IMR-90 (cell line): Measurements from ENCODE around the gene ZNHIT6.

Experiments used
- BHLHE40 ChIP-seq: fragments of 150-350 bp; IDR thresholded peaks from 2 replicates; pipeline ENCODE4 v1.6.1; 2016; ENCODE audit warnings: mild to moderate bottlenecking, low read depth, low read length
- CHD1 ChIP-seq: IDR thresholded peaks from 2 replicates; pipeline ENCODE4 v1.6.1; 2012; ENCODE audit warnings: low read depth, low read length, improper control_type of control experiment
- FOS ChIP-seq: fragments of 150-350 bp; IDR thresholded peaks from 2 replicates; pipeline ENCODE4 v1.6.1; 2016; ENCODE audit warnings: low read depth, low read length
- MAZ ChIP-seq: IDR thresholded peaks from 2 replicates; pipeline ENCODE4 v1.6.1; 2012; ENCODE audit warnings: low read depth, mild to moderate bottlenecking, low read length, improper control_type of control experiment, moderate library complexity, borderline replicate concordance
- POLR2A ChIP-seq: IDR thresholded peaks from 2 replicates; pipeline ENCODE4 v1.6.1; 2012; ENCODE audit warnings: mild to moderate bottlenecking, low read depth, low read length
- RCOR1 ChIP-seq: IDR thresholded peaks from 2 replicates; pipeline ENCODE4 v1.6.1; 2012; ENCODE audit warnings: mild to moderate bottlenecking, low read length, improper control_type of control experiment; ENCODE audit not compliant: insufficient replicate concordance
- RFX5 ChIP-seq: IDR thresholded peaks from 2 replicates; pipeline ENCODE4 v1.8.0; 2012; ENCODE audit warnings: low read depth, mild to moderate bottlenecking, low read length, moderate library complexity
- TF ChIP-seq, protein P1 (sequence below): conservative IDR thresholded peaks from 2 replicates; pipeline ENCODE4 v1.5.1; 2012; ENCODE audit warnings: mild to moderate bottlenecking, low read depth, low read length, improper control_type of control experiment
- TF ChIP-seq, protein P2 (sequence below): fragments of 150-350 bp; IDR thresholded peaks from 2 replicates; pipeline ENCODE4 v1.6.1; 2016; ENCODE audit warnings: low read depth, mild to moderate bottlenecking, low read length, moderate library complexity, borderline replicate concordance

DNA sequence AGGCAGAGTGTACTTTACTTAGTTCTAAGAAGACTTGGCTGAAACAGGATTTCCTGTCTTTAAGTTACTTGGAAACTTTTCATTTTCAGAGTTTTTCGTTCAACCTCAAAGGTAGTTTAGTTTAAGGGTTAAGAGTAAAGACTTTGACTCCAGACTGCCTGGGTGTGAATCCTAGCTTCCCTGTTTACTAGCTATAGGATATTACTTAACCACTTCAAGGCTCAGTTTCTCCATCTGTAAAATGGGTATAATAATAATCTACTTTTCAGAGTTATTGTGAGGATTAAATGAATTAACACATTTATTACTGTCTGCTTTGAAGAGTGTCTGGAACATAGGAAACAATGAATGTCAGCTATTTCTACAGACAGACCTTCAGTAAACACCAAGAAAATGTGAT lies 30.0 kb downstream of the ZNHIT6 start:
- TF ChIP-seq, protein P1, sequence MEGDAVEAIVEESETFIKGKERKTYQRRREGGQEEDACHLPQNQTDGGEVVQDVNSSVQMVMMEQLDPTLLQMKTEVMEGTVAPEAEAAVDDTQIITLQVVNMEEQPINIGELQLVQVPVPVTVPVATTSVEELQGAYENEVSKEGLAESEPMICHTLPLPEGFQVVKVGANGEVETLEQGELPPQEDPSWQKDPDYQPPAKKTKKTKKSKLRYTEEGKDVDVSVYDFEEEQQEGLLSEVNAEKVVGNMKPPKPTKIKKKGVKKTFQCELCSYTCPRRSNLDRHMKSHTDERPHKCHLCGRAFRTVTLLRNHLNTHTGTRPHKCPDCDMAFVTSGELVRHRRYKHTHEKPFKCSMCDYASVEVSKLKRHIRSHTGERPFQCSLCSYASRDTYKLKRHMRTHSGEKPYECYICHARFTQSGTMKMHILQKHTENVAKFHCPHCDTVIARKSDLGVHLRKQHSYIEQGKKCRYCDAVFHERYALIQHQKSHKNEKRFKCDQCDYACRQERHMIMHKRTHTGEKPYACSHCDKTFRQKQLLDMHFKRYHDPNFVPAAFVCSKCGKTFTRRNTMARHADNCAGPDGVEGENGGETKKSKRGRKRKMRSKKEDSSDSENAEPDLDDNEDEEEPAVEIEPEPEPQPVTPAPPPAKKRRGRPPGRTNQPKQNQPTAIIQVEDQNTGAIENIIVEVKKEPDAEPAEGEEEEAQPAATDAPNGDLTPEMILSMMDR: no peak
- TF ChIP-seq RFX5: no peak
- no peak for TF ChIP-seq RCOR1
- no peak for TF ChIP-seq POLR2A
- TF ChIP-seq MAZ: no peak
- TF ChIP-seq BHLHE40: no peak
- TF ChIP-seq CHD1: no peak
- TF ChIP-seq, protein P2, sequence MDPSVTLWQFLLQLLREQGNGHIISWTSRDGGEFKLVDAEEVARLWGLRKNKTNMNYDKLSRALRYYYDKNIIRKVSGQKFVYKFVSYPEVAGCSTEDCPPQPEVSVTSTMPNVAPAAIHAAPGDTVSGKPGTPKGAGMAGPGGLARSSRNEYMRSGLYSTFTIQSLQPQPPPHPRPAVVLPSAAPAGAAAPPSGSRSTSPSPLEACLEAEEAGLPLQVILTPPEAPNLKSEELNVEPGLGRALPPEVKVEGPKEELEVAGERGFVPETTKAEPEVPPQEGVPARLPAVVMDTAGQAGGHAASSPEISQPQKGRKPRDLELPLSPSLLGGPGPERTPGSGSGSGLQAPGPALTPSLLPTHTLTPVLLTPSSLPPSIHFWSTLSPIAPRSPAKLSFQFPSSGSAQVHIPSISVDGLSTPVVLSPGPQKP: no peak
- no peak for TF ChIP-seq FOS
